GM12878 (cell line): Measurements from ENCODE around the gene LARGE1. TPM values are rescaled to one million over a fixed set of nuclear protein-coding genes. Genes with fewer than 3 reads are reported as not detected.

ENCODE experiments used
- ATAC-seq: fragments of 200-7000 bp; cut with Tn5 transposase; 3 replicates; pipeline ENCODE4 v1.9.1; 2020; ENCODE audit warnings: mild to moderate bottlenecking, moderate library complexity
- BruUV-seq: library from RNA; stranded (reverse); fragments of 400-500 nt; replicated peaks from 2 replicates; lab custom pipeline; 2021; lab: Mats Ljungman, UMichigan
- CTCF ChIA-PET: fragments of 300-600 bp; sonication (Branson Sonifier 250); formaldehyde crosslinking; extraction: SDS; loops from one replicate; lab custom pipeline; 2021; ENCODE audit warnings: inconsistent platforms; lab: Yijun Ruan, JAX
- POLR2A ChIA-PET: fragments of 350-600 bp; formaldehyde crosslinking; extraction: SDS; loops from one replicate; lab custom pipeline; 2021; ENCODE audit warnings: inconsistent platforms; lab: Charles Lee
- RAD21 ChIA-PET: fragments of 300-600 bp; sonication (Branson Sonifier 250); formaldehyde crosslinking; loops from one replicate; lab custom pipeline; 2023; ENCODE audit warnings: antibody characterized with exemption; ENCODE audit not compliant: unreplicated experiment; lab: Charles Lee
- SMC1A ChIA-PET: fragments of 300-600 bp; sonication (Branson Sonifier 250); formaldehyde crosslinking; loops from one replicate; lab custom pipeline; 2023; ENCODE audit not compliant: unreplicated experiment, uncharacterized antibody; lab: Charles Lee
- DNase-seq: peaks from one replicate; pipeline ENCODE4 v3.0.0-alpha.2; 2011; ENCODE audit warnings: low read depth, low spot score
- FAIRE-seq: peaks from 3 replicates; lab custom pipeline; 2011; peaks lifted over from hg19 to GRCh38; lab: Jason Lieb, UNC
- H2AFZ ChIP-seq: 2 replicates; pipeline ENCODE4 v1.6.0; 2011; ENCODE audit warnings: low read depth, low read length, control low read depth; ENCODE audit not compliant: control insufficient read depth
- H3K27ac ChIP-seq: 2 replicates; pipeline ENCODE4 v1.5.1; 2011; ENCODE audit warnings: control low read depth; ENCODE audit not compliant: control insufficient read depth, insufficient read depth
- H3K27me3 ChIP-seq, 2 experiments: replicated peaks in 1 of 2; 2 replicates each; pipeline versions ENCODE4 v1.6.0 to v1.6.1; 2011; ENCODE audit warnings: low read length in 1 of 2; ENCODE audit not compliant: control insufficient read depth in 2 of 2, insufficient read depth in 2 of 2
- H3K36me3 ChIP-seq, 2 experiments: 2 replicates each; pipeline ENCODE4 v1.5.1; 2011; ENCODE audit warnings: low read length in 1 of 2; ENCODE audit not compliant: control insufficient read depth in 2 of 2, insufficient read depth in 2 of 2
- H3K4me1 ChIP-seq: 2 replicates; pipeline ENCODE4 v1.6.1; 2011; ENCODE audit warnings: mild to moderate bottlenecking, low read length, moderate library complexity, mixed read lengths; ENCODE audit not compliant: control insufficient read depth, insufficient read depth
- H3K4me2 ChIP-seq: 2 replicates; pipeline ENCODE4 v1.6.0; 2011; ENCODE audit warnings: control low read depth; ENCODE audit not compliant: control insufficient read depth, insufficient read depth
- H3K4me3 ChIP-seq: fragments of 200-600 bp; sonication (generic); 2 replicates; pipeline ENCODE4 v1.5.1; 2016
- H3K79me2 ChIP-seq: 2 replicates; pipeline ENCODE4 v1.6.0; 2011; ENCODE audit warnings: low read length; ENCODE audit not compliant: control insufficient read depth, insufficient read depth
- H3K9ac ChIP-seq: 2 replicates; pipeline ENCODE4 v1.8.0; 2011; ENCODE audit warnings: low read length, control low read depth, mixed read lengths; ENCODE audit not compliant: control insufficient read depth, insufficient read depth
- H3K9me3 ChIP-seq: replicated peaks from 3 replicates; pipeline ENCODE4 v1.5.1; 2011; ENCODE audit warnings: mild to moderate bottlenecking, low read length; ENCODE audit not compliant: control insufficient read depth, insufficient read depth
- H4K20me1 ChIP-seq: 2 replicates; pipeline ENCODE4 v1.6.0; 2011; ENCODE audit not compliant: control insufficient read depth, insufficient read depth
- FOXM1 ChIP-seq: IDR thresholded peaks from 2 replicates; pipeline ENCODE4 v1.6.1; 2012; ENCODE audit warnings: low read depth, mild to moderate bottlenecking, inconsistent platforms, low read length, moderate library complexity
- JUNB ChIP-seq: IDR thresholded peaks from 2 replicates; pipeline ENCODE4 v1.6.1; 2016; ENCODE audit warnings: antibody characterized with exemption, mild to moderate bottlenecking
- LARP7 ChIP-seq: fragments of 450-650 bp; IDR thresholded peaks from 2 replicates; pipeline ENCODE4 v1.6.1; 2017; ENCODE audit warnings: mild to moderate bottlenecking
- NFYA ChIP-seq: IDR thresholded peaks from 2 replicates; pipeline ENCODE4 v1.6.1; 2011; ENCODE audit warnings: low read depth, mild to moderate bottlenecking, low read length, improper control_type of control experiment, borderline replicate concordance
- NR2C2 ChIP-seq: IDR thresholded peaks from 2 replicates; pipeline ENCODE4 v1.6.1; 2011; ENCODE audit warnings: borderline replicate concordance, low read depth; ENCODE audit not compliant: control insufficient read depth, insufficient read length
- SMC3 ChIP-seq: IDR thresholded peaks from 2 replicates; pipeline ENCODE4 v1.6.1; 2011; ENCODE audit warnings: low read length, improper control_type of control experiment, borderline replicate concordance
- SRF ChIP-seq, 2 experiments: IDR thresholded peaks; 2 replicates each; pipeline ENCODE4 v1.6.1; 2011; ENCODE audit warnings: low read depth in 2 of 2, low read length in 2 of 2, mild to moderate bottlenecking in 1 of 2, moderate library complexity in 1 of 2
- ZNF217 ChIP-seq: fragments of 450-650 bp; IDR thresholded peaks from 2 replicates; pipeline ENCODE4 v1.6.1; 2017; ENCODE audit warnings: antibody characterized with exemption, mild to moderate bottlenecking
- WGBS: methylation state at CpG from one replicate; pipeline ENCODE4 v1.1.6; 2016; ENCODE audit warnings: low lambda C conversion rate; ENCODE audit not compliant: insufficient replicate concordance, insufficient coverage; ENCODE audit errors: missing lambda C conversion rate; 5-methylcytosine and 5-hydroxymethylcytosine counted together
- in situ Hi-C: fragments of 300-500 bp; cut with MboI; formaldehyde crosslinking; loops from 9 replicates; pipeline ENCODE4 v1.14.3; 2018; ENCODE audit warnings: mixed read lengths
- intact Hi-C: fragments of 100-400 bp; cut with micrococcal nuclease; formaldehyde crosslinking; loops from one replicate; pipeline ENCODE4 v1.14.2; 2022; ENCODE audit not compliant: unreplicated experiment
- polyA plus RNA-seq, 11 experiments: library from polyadenylated mRNA; depleted of rRNA in 4 of 11; unstranded in 6 of 11; stranded (reverse) in 5 of 11; fragments of >200 nt; fragmentation: Nextera tagmentation in 4 of 11; fragmentation: Illumina TruSeq in 1 of 11; extraction: Ambion mirVana in 4 of 11; extraction: Trizol in 1 of 11; gene quantifications; 1 replicate in 1 of 11; 2 replicates in 10 of 11; pipeline versions ENCODE4 v1.2.1 to v1.2.3, GENCODE V29; 2011 to 2016; ENCODE audit warnings: inconsistent platforms in 2 of 11, missing spikeins in 2 of 11, low read depth in 1 of 11
- total RNA-seq, 4 experiments: library from RNA; depleted of rRNA in 3 of 4; stranded (reverse); fragments of >200 nt in 3 of 4; fragmentation: Illumina TruSeq in 1 of 4; extraction: Trizol in 1 of 4; gene quantifications; 2 replicates each; pipeline versions ENCODE4 v1.2.1 to v1.2.3, GENCODE V29; 2013 to 2021
- TF ChIP-seq, protein P1 (sequence below): fragments of 450-650 bp; IDR thresholded peaks from 2 replicates; pipeline ENCODE4 v1.6.1; 2018; ENCODE audit warnings: borderline replicate concordance, mild to moderate bottlenecking; ENCODE audit not compliant: partially characterized antibody
- TF ChIP-seq, protein P2 (sequence below): fragments of 450-650 bp; IDR thresholded peaks from 2 replicates; pipeline ENCODE4 v1.6.1; 2016; ENCODE audit warnings: mild to moderate bottlenecking, moderate library complexity, borderline replicate concordance

LARGE1 gene
- total and polyA plus RNA-seq, 10 of the 15 experiments (the other 5 are each of a cell fraction or from before 2014, with no cell fraction given): 3.2 to 41.4 (median 17.3) TPM

DNA sequence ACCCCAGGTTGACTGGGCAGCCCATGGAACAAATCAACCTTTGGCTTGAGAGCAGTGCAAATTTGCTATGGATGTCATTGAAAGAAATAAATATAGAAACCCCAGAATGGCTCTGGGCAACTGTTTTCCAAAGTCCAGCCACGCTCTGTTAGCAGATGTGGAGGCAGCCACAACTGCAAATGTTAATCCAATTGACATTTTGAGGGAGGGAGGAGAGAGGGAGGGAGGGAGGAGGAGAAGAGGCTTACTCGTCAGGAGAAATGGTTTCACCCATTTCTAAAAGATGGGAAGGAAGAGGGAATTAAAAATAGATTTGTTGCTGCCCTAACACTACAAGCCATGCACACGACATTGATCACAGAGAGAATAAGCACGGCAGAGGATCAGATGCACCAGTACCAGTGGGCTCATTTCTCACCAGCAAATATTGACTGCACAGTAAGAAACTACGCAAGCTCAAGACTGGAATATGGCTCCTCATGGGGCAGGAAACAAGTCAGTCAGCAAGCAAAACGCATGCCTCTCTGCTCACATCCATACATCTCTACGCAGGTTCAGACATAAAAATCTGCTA, 229.1 kb downstream of the LARGE1 start:
- no peaks in the 10 kb centered on the region for H3K9me3 ChIP-seq
- ChIA-PET RAD21 (no interaction called here), SMC1A (no interaction called here), POLR2A (no interaction called here), CTCF (no interaction called here)
- no peaks in the 10 kb centered on the region for H3K79me2 ChIP-seq
- no peaks in the 10 kb centered on the region for H3K4me1 ChIP-seq
- H3K9ac ChIP-seq: no peak overlapping the region
- no peak overlapping the region for H3K4me3 ChIP-seq
- TF ChIP-seq, protein P1, sequence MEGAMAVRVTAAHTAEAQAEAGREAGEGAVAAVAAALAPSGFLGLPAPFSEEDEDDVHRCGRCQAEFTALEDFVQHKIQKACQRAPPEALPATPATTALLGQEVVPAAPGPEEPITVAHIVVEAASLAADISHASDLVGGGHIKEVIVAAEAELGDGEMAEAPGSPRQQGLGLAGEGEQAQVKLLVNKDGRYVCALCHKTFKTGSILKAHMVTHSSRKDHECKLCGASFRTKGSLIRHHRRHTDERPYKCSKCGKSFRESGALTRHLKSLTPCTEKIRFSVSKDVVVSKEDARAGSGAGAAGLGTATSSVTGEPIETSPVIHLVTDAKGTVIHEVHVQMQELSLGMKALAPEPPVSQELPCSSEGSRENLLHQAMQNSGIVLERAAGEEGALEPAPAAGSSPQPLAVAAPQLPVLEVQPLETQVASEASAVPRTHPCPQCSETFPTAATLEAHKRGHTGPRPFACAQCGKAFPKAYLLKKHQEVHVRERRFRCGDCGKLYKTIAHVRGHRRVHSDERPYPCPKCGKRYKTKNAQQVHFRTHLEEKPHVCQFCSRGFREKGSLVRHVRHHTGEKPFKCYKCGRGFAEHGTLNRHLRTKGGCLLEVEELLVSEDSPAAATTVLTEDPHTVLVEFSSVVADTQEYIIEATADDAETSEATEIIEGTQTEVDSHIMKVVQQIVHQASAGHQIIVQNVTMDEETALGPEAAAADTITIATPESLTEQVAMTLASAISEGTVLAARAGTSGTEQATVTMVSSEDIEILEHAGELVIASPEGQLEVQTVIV: no peak
- TF ChIP-seq FOXM1: no peak
- TF ChIP-seq SMC3: no peak
- no peak for TF ChIP-seq SRF (IDR thresholded peaks at IDR 0.05; ENCODE audit: low read depth in 2 of 2, low read length in 2 of 2)
- no peak for TF ChIP-seq NFYA
- TF ChIP-seq LARP7: no peak
- no peak for TF ChIP-seq NR2C2
- TF ChIP-seq JUNB: no peak
- TF ChIP-seq, protein P2, sequence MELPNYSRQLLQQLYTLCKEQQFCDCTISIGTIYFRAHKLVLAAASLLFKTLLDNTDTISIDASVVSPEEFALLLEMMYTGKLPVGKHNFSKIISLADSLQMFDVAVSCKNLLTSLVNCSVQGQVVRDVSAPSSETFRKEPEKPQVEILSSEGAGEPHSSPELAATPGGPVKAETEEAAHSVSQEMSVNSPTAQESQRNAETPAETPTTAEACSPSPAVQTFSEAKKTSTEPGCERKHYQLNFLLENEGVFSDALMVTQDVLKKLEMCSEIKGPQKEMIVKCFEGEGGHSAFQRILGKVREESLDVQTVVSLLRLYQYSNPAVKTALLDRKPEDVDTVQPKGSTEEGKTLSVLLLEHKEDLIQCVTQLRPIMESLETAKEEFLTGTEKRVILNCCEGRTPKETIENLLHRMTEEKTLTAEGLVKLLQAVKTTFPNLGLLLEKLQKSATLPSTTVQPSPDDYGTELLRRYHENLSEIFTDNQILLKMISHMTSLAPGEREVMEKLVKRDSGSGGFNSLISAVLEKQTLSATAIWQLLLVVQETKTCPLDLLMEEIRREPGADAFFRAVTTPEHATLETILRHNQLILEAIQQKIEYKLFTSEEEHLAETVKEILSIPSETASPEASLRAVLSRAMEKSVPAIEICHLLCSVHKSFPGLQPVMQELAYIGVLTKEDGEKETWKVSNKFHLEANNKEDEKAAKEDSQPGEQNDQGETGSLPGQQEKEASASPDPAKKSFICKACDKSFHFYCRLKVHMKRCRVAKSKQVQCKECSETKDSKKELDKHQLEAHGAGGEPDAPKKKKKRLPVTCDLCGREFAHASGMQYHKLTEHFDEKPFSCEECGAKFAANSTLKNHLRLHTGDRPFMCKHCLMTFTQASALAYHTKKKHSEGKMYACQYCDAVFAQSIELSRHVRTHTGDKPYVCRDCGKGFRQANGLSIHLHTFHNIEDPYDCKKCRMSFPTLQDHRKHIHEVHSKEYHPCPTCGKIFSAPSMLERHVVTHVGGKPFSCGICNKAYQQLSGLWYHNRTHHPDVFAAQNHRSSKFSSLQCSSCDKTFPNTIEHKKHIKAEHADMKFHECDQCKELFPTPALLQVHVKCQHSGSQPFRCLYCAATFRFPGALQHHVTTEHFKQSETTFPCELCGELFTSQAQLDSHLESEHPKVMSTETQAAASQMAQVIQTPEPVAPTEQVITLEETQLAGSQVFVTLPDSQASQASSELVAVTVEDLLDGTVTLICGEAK: no peak
- no peak for TF ChIP-seq ZNF217
- H3K27ac ChIP-seq: no peak overlapping the region
- intact Hi-C loops: no loop called here
- DNase-seq (no peak), ATAC-seq (no peak), FAIRE-seq (no peak)
- BruUV-seq: no TSS peak
- in situ Hi-C loops: no loop called here
- no peaks in the 10 kb centered on the region for H3K36me3 ChIP-seq
- WGBS: 63% methylated on average over 7 of the region's 7 CpGs
- H2AFZ ChIP-seq: no peak overlapping the region
- H4K20me1 ChIP-seq: no peaks in the 10 kb centered on the region
- H3K4me2 ChIP-seq: no peak overlapping the region
- no peaks in the 10 kb centered on the region for H3K27me3 ChIP-seq
